SU-DHL-6 (cell line): Measurements from ENCODE around the gene LRBA.

Experiments used
- EZH2phosphoT487 ChIP-seq: fragments of 200-600 bp; sonication (generic), shearing (Covaris generic); conservative IDR thresholded peaks from 2 replicates; pipeline ENCODE4 v1.6.1; 2018; ENCODE audit warnings: mild to moderate bottlenecking, antibody characterized with exemption, low read length, moderate library complexity, mixed read lengths
- TF ChIP-seq, protein P1 (sequence below): fragments of 200-600 bp; sonication (generic); IDR thresholded peaks from one replicate; pipeline ENCODE4 v1.5.1; 2017; ENCODE audit warnings: antibody characterized with exemption, mild to moderate bottlenecking, low read length, moderate library complexity; ENCODE audit not compliant: insufficient read depth, poor library complexity, severe bottlenecking

DNA sequence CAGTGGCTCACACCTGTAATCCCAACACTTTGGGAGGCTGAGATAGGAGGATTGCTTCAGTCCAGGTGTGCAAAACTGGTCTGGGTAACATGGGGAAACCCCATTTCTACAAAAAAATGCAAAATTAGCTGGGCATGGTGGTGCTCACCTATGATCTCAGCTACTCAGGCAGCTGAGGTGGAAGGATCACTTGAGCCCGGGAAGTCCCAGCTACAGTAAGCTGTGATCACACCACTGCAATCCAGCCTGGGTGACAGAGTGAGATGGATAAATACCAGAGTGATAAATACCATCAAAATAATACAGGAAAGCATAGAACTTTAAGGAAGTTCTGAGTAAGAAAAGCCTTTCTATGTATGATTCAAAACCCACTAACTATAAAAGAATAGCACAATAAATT, 52.8 kb downstream of the LRBA start:
- TF ChIP-seq, protein P1, sequence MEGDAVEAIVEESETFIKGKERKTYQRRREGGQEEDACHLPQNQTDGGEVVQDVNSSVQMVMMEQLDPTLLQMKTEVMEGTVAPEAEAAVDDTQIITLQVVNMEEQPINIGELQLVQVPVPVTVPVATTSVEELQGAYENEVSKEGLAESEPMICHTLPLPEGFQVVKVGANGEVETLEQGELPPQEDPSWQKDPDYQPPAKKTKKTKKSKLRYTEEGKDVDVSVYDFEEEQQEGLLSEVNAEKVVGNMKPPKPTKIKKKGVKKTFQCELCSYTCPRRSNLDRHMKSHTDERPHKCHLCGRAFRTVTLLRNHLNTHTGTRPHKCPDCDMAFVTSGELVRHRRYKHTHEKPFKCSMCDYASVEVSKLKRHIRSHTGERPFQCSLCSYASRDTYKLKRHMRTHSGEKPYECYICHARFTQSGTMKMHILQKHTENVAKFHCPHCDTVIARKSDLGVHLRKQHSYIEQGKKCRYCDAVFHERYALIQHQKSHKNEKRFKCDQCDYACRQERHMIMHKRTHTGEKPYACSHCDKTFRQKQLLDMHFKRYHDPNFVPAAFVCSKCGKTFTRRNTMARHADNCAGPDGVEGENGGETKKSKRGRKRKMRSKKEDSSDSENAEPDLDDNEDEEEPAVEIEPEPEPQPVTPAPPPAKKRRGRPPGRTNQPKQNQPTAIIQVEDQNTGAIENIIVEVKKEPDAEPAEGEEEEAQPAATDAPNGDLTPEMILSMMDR = no peak
- TF ChIP-seq EZH2phosphoT487 = no peak
